Measurements from ENCODE around the gene FREY1. TPM values are rescaled to one million over a fixed set of nuclear protein-coding genes. Genes with fewer than 3 reads are reported as not detected.

The FREY1 gene
- total RNA-seq, 1 donor from 2014 or later: 1.1 TPM

DNA sequence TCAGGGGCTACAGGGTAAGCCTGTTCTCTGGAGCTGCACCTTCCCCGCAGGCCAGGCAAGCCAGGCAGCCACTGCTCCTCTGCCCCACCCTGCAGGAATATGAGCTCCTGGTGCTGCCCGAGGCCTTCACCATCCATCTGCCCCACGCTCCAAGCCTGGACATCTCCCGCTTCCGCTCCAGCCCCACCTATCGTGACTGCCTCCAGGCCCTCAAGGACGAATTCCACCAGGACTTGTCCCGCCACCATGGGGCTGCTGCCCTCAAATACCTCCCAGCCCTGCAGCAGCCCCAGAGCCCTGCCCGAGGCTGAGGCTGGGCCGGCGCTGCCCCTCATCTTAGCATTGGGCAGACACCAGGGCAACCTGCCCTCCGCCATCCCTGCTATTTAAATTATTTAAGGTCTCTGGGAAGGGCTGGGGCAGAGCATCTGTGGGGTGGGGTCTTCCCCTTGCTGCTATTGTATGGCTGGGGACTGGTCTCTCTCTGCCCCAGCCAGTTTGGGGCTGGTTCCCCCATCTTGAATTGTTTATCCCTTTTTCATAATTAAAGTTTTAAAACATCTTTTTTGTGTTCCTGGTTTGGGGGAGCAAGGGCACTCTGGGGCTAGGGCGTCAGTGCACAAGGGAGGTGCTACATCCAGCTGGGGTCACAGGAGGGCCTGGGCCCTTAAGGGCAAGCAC, 21.6 kb upstream of the FREY1 start:
- no peak overlapping the region for H3K27ac Mint-ChIP-seq (ENCODE audit: unreplicated experiment)
- H3K4me3 Mint-ChIP-seq (ENCODE audit: unreplicated experiment): no peak overlapping the region
- H3K27me3 Mint-ChIP-seq (ENCODE audit: unreplicated experiment): peaks cover 25% of the 10 kb centered on the region
- no peak for DNase-seq (ENCODE audit: low spot score)
- TF ChIP-seq, protein P1, sequence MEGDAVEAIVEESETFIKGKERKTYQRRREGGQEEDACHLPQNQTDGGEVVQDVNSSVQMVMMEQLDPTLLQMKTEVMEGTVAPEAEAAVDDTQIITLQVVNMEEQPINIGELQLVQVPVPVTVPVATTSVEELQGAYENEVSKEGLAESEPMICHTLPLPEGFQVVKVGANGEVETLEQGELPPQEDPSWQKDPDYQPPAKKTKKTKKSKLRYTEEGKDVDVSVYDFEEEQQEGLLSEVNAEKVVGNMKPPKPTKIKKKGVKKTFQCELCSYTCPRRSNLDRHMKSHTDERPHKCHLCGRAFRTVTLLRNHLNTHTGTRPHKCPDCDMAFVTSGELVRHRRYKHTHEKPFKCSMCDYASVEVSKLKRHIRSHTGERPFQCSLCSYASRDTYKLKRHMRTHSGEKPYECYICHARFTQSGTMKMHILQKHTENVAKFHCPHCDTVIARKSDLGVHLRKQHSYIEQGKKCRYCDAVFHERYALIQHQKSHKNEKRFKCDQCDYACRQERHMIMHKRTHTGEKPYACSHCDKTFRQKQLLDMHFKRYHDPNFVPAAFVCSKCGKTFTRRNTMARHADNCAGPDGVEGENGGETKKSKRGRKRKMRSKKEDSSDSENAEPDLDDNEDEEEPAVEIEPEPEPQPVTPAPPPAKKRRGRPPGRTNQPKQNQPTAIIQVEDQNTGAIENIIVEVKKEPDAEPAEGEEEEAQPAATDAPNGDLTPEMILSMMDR (IDR thresholded peaks at IDR 0.05; ENCODE audit: unreplicated experiment): no peak
- H3K9me3 Mint-ChIP-seq (ENCODE audit: unreplicated experiment): no peaks in the 10 kb centered on the region
- H3K4me1 Mint-ChIP-seq (ENCODE audit: unreplicated experiment): peaks cover 5% of the 10 kb centered on the region
- H3K36me3 Mint-ChIP-seq (ENCODE audit: low read depth, unreplicated experiment): peaks cover 14% of the 10 kb centered on the region

DNA sequence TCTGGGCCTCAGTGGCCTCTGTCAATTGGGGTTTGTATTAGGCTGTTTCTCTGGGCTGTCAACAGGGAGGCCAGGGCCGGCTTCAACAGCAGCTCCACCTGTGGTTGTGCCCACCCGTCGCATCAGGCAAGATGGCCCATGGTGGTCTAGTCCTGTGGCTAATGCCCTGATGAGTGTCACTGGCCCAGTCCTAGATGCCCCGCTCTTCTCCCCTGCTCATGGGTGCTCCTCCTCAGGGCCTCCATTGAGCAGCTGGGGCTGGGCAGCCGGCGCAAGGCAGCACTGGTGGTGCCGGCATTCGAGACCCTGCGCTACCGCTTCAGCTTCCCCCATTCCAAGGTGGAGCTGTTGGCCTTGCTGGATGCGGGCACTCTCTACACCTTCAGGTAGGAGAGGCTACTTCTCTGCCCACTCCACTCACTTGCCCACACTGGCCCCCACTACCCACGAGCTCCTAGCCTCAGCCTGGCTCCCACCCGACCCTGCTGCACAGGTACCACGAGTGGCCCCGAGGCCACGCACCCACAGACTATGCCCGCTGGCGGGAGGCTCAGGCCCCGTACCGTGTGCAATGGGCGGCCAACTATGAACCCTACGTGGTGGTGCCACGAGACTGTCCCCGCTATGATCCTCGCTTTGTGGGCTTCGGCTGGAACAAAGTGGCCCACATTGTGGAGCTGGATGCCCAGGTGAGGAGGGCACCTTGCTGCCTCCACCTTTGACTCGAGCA, 20.8 kb upstream of the FREY1 start:
- DNase-seq (ENCODE audit: low spot score): no peak

DNA sequence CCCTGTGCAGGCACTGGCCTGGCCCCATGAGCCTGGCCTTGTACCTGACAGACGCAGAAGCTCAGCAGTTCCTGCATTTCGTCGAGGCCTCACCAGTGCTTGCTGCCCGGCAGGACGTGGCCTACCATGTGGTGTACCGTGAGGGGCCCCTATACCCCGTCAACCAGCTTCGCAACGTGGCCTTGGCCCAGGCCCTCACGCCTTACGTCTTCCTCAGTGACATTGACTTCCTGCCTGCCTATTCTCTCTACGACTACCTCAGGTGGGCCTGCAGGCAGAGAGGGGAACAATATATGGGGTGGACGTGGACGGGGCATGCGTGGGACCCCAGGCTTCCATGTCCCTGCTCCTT, 20.2 kb upstream of the FREY1 start:
- DNase-seq (ENCODE audit: low spot score): no peak
- TF ChIP-seq, protein P1 (IDR thresholded peaks at IDR 0.05; ENCODE audit: unreplicated experiment): no peak
- H3K27me3 Mint-ChIP-seq (ENCODE audit: unreplicated experiment): peaks cover 30% of the 10 kb centered on the region

More for the DNA sequence above, 20.8 kb upstream of the FREY1 start:
- TF ChIP-seq, protein P1 (IDR thresholded peaks at IDR 0.05; ENCODE audit: unreplicated experiment): no peak
- no peaks in the 10 kb centered on the region for H3K9me3 Mint-ChIP-seq (ENCODE audit: unreplicated experiment)
- peaks cover 9% of the 10 kb centered on the region for H3K4me1 Mint-ChIP-seq (ENCODE audit: unreplicated experiment)
- no peak overlapping the region for H3K4me3 Mint-ChIP-seq (ENCODE audit: unreplicated experiment)
- H3K27ac Mint-ChIP-seq (ENCODE audit: unreplicated experiment): peak overlapping the region; percentile 36
- peaks cover 30% of the 10 kb centered on the region for H3K27me3 Mint-ChIP-seq (ENCODE audit: unreplicated experiment)
- H3K36me3 Mint-ChIP-seq (ENCODE audit: low read depth, unreplicated experiment): peaks cover 14% of the 10 kb centered on the region

DNA sequence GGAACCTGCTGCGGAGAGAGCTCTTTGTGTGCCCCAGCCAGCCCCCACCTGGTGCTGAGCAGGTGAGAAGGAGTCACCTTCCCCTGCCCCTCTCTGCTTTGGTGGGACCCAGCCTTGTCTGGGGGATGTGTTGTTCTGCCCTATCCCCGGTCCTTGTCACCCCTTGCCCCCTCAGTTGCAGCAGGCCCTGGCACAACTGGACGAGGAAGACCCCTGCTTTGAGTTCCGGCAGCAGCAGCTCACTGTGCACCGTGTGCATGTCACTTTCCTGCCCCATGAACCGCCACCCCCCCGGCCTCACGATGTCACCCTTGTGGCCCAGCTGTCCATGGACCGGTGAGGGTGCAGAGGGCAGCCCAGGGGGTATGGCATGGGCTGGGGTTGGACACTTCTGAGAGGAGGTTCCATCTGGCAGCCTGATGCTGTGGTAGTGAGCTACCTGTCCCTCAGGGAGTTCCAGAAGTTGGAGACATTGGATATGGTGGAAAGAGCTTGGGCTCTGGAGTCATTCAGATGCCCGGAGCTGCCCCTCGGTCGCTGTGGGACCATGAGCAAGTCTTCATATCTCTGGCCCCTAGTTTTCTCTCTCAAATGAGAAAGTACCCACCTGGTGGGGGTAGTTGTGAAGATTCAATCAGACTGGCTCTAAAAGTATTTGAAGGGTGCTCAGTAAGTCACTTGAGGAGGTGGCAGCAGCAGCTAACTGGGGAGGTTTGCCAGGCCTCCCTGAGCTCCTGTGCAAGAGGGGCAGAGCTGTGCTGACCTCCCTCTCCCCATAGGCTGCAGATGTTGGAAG, 19.7 kb upstream of the FREY1 start:
- Mint-ChIP-seq H3K4me3 (ENCODE audit: unreplicated experiment) (no peak overlapping the region), H3K27me3 (ENCODE audit: unreplicated experiment) (peaks cover 30% of the 10 kb centered on the region), H3K27ac (ENCODE audit: unreplicated experiment) (no peak overlapping the region), H3K9me3 (ENCODE audit: unreplicated experiment) (no peaks in the 10 kb centered on the region), H3K4me1 (ENCODE audit: unreplicated experiment) (peaks cover 9% of the 10 kb centered on the region), H3K36me3 (ENCODE audit: low read depth, unreplicated experiment) (peaks cover 8% of the 10 kb centered on the region)
- DNase-seq (ENCODE audit: low spot score): no peak
- TF ChIP-seq, protein P1 (IDR thresholded peaks at IDR 0.05; ENCODE audit: unreplicated experiment): no peak

More for the DNA sequence above, 20.2 kb upstream of the FREY1 start:
- H3K4me3 Mint-ChIP-seq (ENCODE audit: unreplicated experiment): no peak overlapping the region
- H3K27ac Mint-ChIP-seq (ENCODE audit: unreplicated experiment): peak overlapping the region; percentile 36
- H3K36me3 Mint-ChIP-seq (ENCODE audit: low read depth, unreplicated experiment): peaks cover 12% of the 10 kb centered on the region
- no peaks in the 10 kb centered on the region for H3K9me3 Mint-ChIP-seq (ENCODE audit: unreplicated experiment)
- H3K4me1 Mint-ChIP-seq (ENCODE audit: unreplicated experiment): peaks cover 9% of the 10 kb centered on the region

All from endothelial cell (in vitro differentiated cells).